Measurements from ENCODE around the gene NEK9.

GRCh38 chr14:75163677-75164076, 36.8 kb upstream of the NEK9 start:
- TF ChIP-seq, protein P1, sequence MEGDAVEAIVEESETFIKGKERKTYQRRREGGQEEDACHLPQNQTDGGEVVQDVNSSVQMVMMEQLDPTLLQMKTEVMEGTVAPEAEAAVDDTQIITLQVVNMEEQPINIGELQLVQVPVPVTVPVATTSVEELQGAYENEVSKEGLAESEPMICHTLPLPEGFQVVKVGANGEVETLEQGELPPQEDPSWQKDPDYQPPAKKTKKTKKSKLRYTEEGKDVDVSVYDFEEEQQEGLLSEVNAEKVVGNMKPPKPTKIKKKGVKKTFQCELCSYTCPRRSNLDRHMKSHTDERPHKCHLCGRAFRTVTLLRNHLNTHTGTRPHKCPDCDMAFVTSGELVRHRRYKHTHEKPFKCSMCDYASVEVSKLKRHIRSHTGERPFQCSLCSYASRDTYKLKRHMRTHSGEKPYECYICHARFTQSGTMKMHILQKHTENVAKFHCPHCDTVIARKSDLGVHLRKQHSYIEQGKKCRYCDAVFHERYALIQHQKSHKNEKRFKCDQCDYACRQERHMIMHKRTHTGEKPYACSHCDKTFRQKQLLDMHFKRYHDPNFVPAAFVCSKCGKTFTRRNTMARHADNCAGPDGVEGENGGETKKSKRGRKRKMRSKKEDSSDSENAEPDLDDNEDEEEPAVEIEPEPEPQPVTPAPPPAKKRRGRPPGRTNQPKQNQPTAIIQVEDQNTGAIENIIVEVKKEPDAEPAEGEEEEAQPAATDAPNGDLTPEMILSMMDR (IDR thresholded peaks at IDR 0.05), result no peak
- TF ChIP-seq EZH2 (IDR thresholded peaks at IDR 0.05), result no peak

All from neural progenitor cell (in vitro differentiated cells).